Measurements from ENCODE around the gene PML.
"Not testable (repeated sequence)": the region's sequence is repeated elsewhere in the genome, so short reads cannot be mapped to it uniquely, and the experiment has no call there.

Gene PML

GRCh38 chr15:74040109-74040850 is 45.8 kb downstream of the PML start:
- DNase-seq (ENCODE audit: low spot score), result no peak

GRCh38 chr15:74041311-74041756 is 46.8 kb downstream of the PML start:
- DNase-seq (ENCODE audit: low spot score), result no peak

GRCh38 chr15:74041777-74042435 is 47.4 kb downstream of the PML start:
- no peak for DNase-seq (ENCODE audit: low spot score)

- no peak for DNase-seq (ENCODE audit: low spot score)
These were observed 48.3 kb downstream of the PML start for GRCh38 chr15:74042603-74043424.

GRCh38 chr15:74043425-74044266 is 49.1 kb downstream of the PML start:
- DNase-seq (ENCODE audit: low spot score), result no peak

- no peak for DNase-seq (ENCODE audit: low spot score)
These were observed 50.0 kb downstream of the PML start for GRCh38 chr15:74044267-74045110.

- no peak for DNase-seq (ENCODE audit: low spot score)
These were observed 50.7 kb downstream of the PML start for GRCh38 chr15:74045184-74045583.

- DNase-seq (ENCODE audit: low spot score), result no peak
These were observed 51.2 kb downstream of the PML start for GRCh38 chr15:74045636-74046274.

- no peak for DNase-seq (ENCODE audit: low spot score)
These were observed 51.8 kb downstream of the PML start for GRCh38 chr15:74046275-74046674.

GRCh38 chr15:74050127-74050526 is 55.6 kb downstream of the PML start:
- no peak for DNase-seq (ENCODE audit: low spot score)

- DNase-seq (ENCODE audit: low spot score), result no peak
These were observed 56.2 kb downstream of the PML start for GRCh38 chr15:74050556-74051234.

- not testable (repeated sequence) for DNase-seq (ENCODE audit: low spot score)
These were observed 58.0 kb downstream of the PML start for GRCh38 chr15:74052271-74053260.

GRCh38 chr15:74053517-74053916 is 59.0 kb downstream of the PML start:
- DNase-seq (ENCODE audit: low spot score), result no peak

GRCh38 chr15:74053941-74054529 is 59.5 kb downstream of the PML start:
- peak; percentile 86 for DNase-seq (ENCODE audit: low spot score)

- no peak for DNase-seq (ENCODE audit: low spot score)
These were observed 61.3 kb downstream of the PML start for GRCh38 chr15:74055804-74056203.

- not testable (repeated sequence) for DNase-seq (ENCODE audit: low spot score)
These were observed 61.8 kb downstream of the PML start for GRCh38 chr15:74056330-74056729.

GRCh38 chr15:74059050-74059833 is 64.7 kb downstream of the PML start:
- not testable (repeated sequence) for DNase-seq (ENCODE audit: low spot score)

Measured in HuH-7.5 (cell line).